HG02759 (cell line): Measurements from ENCODE around the gene NCOA7.
"Not testable (repeated sequence)": the region's sequence is repeated elsewhere in the genome, so short reads cannot be mapped to it uniquely, and the experiment has no call there.

Experiments used
- ATAC-seq: cut with Tn5 transposase; IDR thresholded peaks from one replicate; pipeline ENCODE4 v1.9.1; 2021; ENCODE audit warnings: mild to moderate bottlenecking, moderate library complexity; ENCODE audit not compliant: unreplicated experiment

NCOA7 gene

GRCh38 chr6:125753218-125753936, 37.4 kb upstream of the NCOA7 start:
- ATAC-seq: no peak

- ATAC-seq: no peak
These were observed 36.9 kb upstream of the NCOA7 start for GRCh38 chr6:125753937-125754259.

GRCh38 chr6:125754566-125754965, 36.2 kb upstream of the NCOA7 start:
- no peak for ATAC-seq

- no peak for ATAC-seq
These were observed 31.4 kb upstream of the NCOA7 start for GRCh38 chr6:125759184-125759902.

GRCh38 chr6:125759959-125760457, 30.8 kb upstream of the NCOA7 start:
- ATAC-seq: no peak

GRCh38 chr6:125764121-125764671, 26.6 kb upstream of the NCOA7 start:
- no peak for ATAC-seq

GRCh38 chr6:125765944-125766343, 24.8 kb upstream of the NCOA7 start:
- ATAC-seq: no peak

GRCh38 chr6:125766641-125767040, 24.1 kb upstream of the NCOA7 start:
- no peak for ATAC-seq

GRCh38 chr6:125769147-125769783, 21.5 kb upstream of the NCOA7 start:
- peak; percentile 11 for ATAC-seq

GRCh38 chr6:125773387-125774341, 17.1 kb upstream of the NCOA7 start:
- ATAC-seq: no peak

- not testable (repeated sequence) for ATAC-seq
These were observed 14.5 kb upstream of the NCOA7 start for GRCh38 chr6:125776107-125776826.

- ATAC-seq: peak; percentile 83
These were observed 10.7 kb upstream of the NCOA7 start for GRCh38 chr6:125779924-125780539.

GRCh38 chr6:125780540-125781313, 10.0 kb upstream of the NCOA7 start:
- ATAC-seq: peak; percentile 80

GRCh38 chr6:125781314-125781868, 9.4 kb upstream of the NCOA7 start:
- ATAC-seq: peak; percentile 40

GRCh38 chr6:125784365-125784764, 6.4 kb upstream of the NCOA7 start:
- ATAC-seq: no peak

- ATAC-seq: no peak
These were observed 3.0 kb upstream of the NCOA7 start for GRCh38 chr6:125787791-125788190.

- ATAC-seq: no peak
These were observed 1.6 kb upstream of the NCOA7 start for GRCh38 chr6:125789167-125789566.
